ENCODE results near the gene PCDHGB3. TPM values are rescaled to one million over a fixed set of nuclear protein-coding genes. Genes with fewer than 3 reads are reported as not detected.
"Not testable (repeated sequence)": the region's sequence is repeated elsewhere in the genome, so short reads cannot be mapped to it uniquely, and the experiment has no call there.

PCDHGB3 gene
- total and polyA plus RNA-seq, 2 donors (not counting 3 experiments of a cell fraction or from before 2014, with no cell fraction given), result 1.8 to 2.0 TPM

- H3K79me2 ChIP-seq (ENCODE audit: control insufficient read depth, insufficient read depth, low read length), result no peaks in the 10 kb centered on the region
- H2AFZ ChIP-seq (ENCODE audit: low read depth, low read length), result no peak overlapping the region
- CTCF ChIA-PET, result interaction anchor here (1.4 kb wide), 1 partner anchor 15 kb away, joined by 3 read pairs; the partner anchor contains the start of gene PCDHGA1
- H3K9me3 ChIP-seq (replicated peaks; ENCODE audit: control insufficient read depth, insufficient read depth, low read length), result no peaks in the 10 kb centered on the region
- H3K4me3 ChIP-seq (replicated peaks in 1 of 3; ENCODE audit: insufficient read depth in 1 of 3, low read depth in 1 of 3, low read length in 3 of 3), result no peak overlapping the region
- no peak overlapping the region for H3K9ac ChIP-seq (replicated peaks; ENCODE audit: extremely low read depth, insufficient read depth, low read length)
- no peak for FAIRE-seq
- no peak for DNase-seq (ENCODE audit: low read depth, low spot score)
- BruUV-seq (replicated peaks), result no TSS peak
- H3K27ac ChIP-seq (ENCODE audit: insufficient read depth, low read depth, low read length), result no peak overlapping the region
- intact Hi-C loops (cut with micrococcal nuclease) (no loop called here), dilution Hi-C loops (cut with MboI; ENCODE audit: extremely low pct_ligation_motif_present, low sequenced_read_pairs) (no loop called here)
- peaks cover 10 to 25% of the 10 kb centered on the region in 2 experiments for H3K27me3 ChIP-seq (ENCODE audit: control insufficient read depth in 2 of 2, insufficient read depth in 2 of 2, low read length in 2 of 2)
- H3K9me1 ChIP-seq (replicated peaks; ENCODE audit: control insufficient read depth, extremely low read depth, insufficient read depth, low read length), result no peaks in the 10 kb centered on the region
- H3K4me1 ChIP-seq (ENCODE audit: control insufficient read depth, extremely low read depth, insufficient read depth, low read length), result peaks cover 3% of the 10 kb centered on the region
- TF ChIP-seq CTCF (IDR thresholded peaks at IDR 0.05; ENCODE audit: extremely low read depth in 1 of 2, insufficient read depth in 1 of 2, low read depth in 1 of 2, low read length in 2 of 2), result no peak
- no peak for TF ChIP-seq JUN (IDR thresholded peaks at IDR 0.05; ENCODE audit: borderline replicate concordance, insufficient read depth, insufficient read length, low read depth)
- no peak for TF ChIP-seq MYC (IDR thresholded peaks at IDR 0.05; ENCODE audit: low read depth, low read length)
- TF ChIP-seq POLR2A (IDR thresholded peaks at IDR 0.05; ENCODE audit: low read depth, low read length), result no peak
- TF ChIP-seq MAX (IDR thresholded peaks at IDR 0.05; ENCODE audit: insufficient read depth, insufficient read length), result no peak
- no peak for TF ChIP-seq GATA2 (IDR thresholded peaks at IDR 0.05; ENCODE audit: insufficient read depth, insufficient read length, low read depth, low read length)
- no peak for TF ChIP-seq EZH2 (IDR thresholded peaks at IDR 0.05; ENCODE audit: borderline replicate concordance, low read depth, low read length, severe bottlenecking)
- no peak for TF ChIP-seq FOS (IDR thresholded peaks at IDR 0.05; ENCODE audit: borderline replicate concordance, insufficient read depth, low read length)
- no peak for TF ChIP-seq POLR2AphosphoS5 (IDR thresholded peaks at IDR 0.05; ENCODE audit: insufficient read depth, low read depth, low read length)
- POLR2A ChIA-PET, result no interaction called here
- H3K36me3 ChIP-seq (ENCODE audit: control insufficient read depth in 2 of 2, extremely low read depth in 1 of 2, insufficient read depth in 2 of 2, low read length in 2 of 2), result no peaks in the 10 kb centered on the region
- H3K4me2 ChIP-seq (ENCODE audit: insufficient read depth, low read length), result no peak overlapping the region
- H4K20me1 ChIP-seq (replicated peaks; ENCODE audit: control insufficient read depth, extremely low read depth, insufficient read depth, low read length), result no peaks in the 10 kb centered on the region
Measured at GRCh38 chr5:141345327-141345726, 24.7 kb upstream of the PCDHGB3 start.

GRCh38 chr5:141346017-141346416 is 24.0 kb upstream of the PCDHGB3 start:
- H3K4me1 ChIP-seq (ENCODE audit: control insufficient read depth, extremely low read depth, insufficient read depth, low read length); FAIRE-seq; intact Hi-C loops (cut with micrococcal nuclease); H3K9ac ChIP-seq (replicated peaks; ENCODE audit: extremely low read depth, insufficient read depth, low read length); DNase-seq (ENCODE audit: low read depth, low spot score); H3K9me3 ChIP-seq (replicated peaks; ENCODE audit: control insufficient read depth, insufficient read depth, low read length); H3K4me3 ChIP-seq (replicated peaks in 1 of 3; ENCODE audit: insufficient read depth in 1 of 3, low read depth in 1 of 3, low read length in 3 of 3); H3K36me3 ChIP-seq (ENCODE audit: control insufficient read depth in 2 of 2, extremely low read depth in 1 of 2, insufficient read depth in 2 of 2, low read length in 2 of 2); H3K4me2 ChIP-seq (ENCODE audit: insufficient read depth, low read length); H3K9me1 ChIP-seq (replicated peaks; ENCODE audit: control insufficient read depth, extremely low read depth, insufficient read depth, low read length); dilution Hi-C loops (cut with MboI; ENCODE audit: extremely low pct_ligation_motif_present, low sequenced_read_pairs); H2AFZ ChIP-seq (ENCODE audit: low read depth, low read length); POLR2A ChIA-PET; H3K27ac ChIP-seq (ENCODE audit: insufficient read depth, low read depth, low read length); H4K20me1 ChIP-seq (replicated peaks; ENCODE audit: control insufficient read depth, extremely low read depth, insufficient read depth, low read length); H3K79me2 ChIP-seq (ENCODE audit: control insufficient read depth, insufficient read depth, low read length); BruUV-seq (replicated peaks): not testable (repeated sequence)
- CTCF ChIA-PET, result interaction anchor here (1.0 to 1.4 kb wide), 4 partner anchors 15 to 218 kb away, joined by 3 to 4 read pairs (median 3); partner anchors contain the start of genes PCDHGA1 and PCDHGB3
- H3K27me3 ChIP-seq (ENCODE audit: control insufficient read depth in 2 of 2, insufficient read depth in 2 of 2, low read length in 2 of 2), result peaks cover 17 to 31% of the 10 kb centered on the region in 2 experiments
